Cerebellar nuclear complex (tissue), 1 donor: Measurements from ENCODE around the gene PPRC1.

ENCODE experiments used
- DNase-seq, 2 experiments: peaks; one replicate each; lab custom pipeline; 2025; lab: John Stamatoyannopoulos, UW

PPRC1 gene, protein sequence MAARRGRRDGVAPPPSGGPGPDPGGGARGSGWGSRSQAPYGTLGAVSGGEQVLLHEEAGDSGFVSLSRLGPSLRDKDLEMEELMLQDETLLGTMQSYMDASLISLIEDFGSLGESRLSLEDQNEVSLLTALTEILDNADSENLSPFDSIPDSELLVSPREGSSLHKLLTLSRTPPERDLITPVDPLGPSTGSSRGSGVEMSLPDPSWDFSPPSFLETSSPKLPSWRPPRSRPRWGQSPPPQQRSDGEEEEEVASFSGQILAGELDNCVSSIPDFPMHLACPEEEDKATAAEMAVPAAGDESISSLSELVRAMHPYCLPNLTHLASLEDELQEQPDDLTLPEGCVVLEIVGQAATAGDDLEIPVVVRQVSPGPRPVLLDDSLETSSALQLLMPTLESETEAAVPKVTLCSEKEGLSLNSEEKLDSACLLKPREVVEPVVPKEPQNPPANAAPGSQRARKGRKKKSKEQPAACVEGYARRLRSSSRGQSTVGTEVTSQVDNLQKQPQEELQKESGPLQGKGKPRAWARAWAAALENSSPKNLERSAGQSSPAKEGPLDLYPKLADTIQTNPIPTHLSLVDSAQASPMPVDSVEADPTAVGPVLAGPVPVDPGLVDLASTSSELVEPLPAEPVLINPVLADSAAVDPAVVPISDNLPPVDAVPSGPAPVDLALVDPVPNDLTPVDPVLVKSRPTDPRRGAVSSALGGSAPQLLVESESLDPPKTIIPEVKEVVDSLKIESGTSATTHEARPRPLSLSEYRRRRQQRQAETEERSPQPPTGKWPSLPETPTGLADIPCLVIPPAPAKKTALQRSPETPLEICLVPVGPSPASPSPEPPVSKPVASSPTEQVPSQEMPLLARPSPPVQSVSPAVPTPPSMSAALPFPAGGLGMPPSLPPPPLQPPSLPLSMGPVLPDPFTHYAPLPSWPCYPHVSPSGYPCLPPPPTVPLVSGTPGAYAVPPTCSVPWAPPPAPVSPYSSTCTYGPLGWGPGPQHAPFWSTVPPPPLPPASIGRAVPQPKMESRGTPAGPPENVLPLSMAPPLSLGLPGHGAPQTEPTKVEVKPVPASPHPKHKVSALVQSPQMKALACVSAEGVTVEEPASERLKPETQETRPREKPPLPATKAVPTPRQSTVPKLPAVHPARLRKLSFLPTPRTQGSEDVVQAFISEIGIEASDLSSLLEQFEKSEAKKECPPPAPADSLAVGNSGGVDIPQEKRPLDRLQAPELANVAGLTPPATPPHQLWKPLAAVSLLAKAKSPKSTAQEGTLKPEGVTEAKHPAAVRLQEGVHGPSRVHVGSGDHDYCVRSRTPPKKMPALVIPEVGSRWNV (N-terminal part only)

GRCh38 chr10:102132563-102133372, at the start of gene PPRC1:
TSS of gene PPRC1 (plus strand) at chr10:102133040. CDS start at chr10:102133069, 29 bp downstream.
- DNase-seq: peak; percentile 91 to 94

- DNase-seq: no peak
Measured at GRCh38 chr10:102083541-102083940, 49.3 kb upstream of the PPRC1 start.

DNA sequence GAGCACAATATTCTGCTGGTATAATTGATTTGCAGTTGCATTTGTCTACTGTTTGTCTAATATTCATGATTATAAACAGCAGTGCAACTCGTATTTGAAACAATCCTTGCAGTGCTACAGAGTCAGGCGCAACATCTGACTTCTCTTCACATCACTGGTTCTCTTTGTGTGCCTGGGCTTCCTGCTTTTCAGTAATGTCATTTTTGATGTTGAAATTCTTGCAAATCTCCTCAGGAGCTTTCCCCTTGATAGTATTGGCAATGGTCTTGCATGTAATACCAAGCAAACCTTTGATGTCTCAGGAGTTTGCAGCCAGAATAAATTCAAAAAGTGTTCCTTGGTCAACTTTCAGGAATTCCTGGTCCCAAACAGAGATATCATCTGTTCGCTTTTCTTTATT, 47.5 kb upstream of the PPRC1 start:
- no peak for DNase-seq

GRCh38 chr10:102086196-102086595, 46.6 kb upstream of the PPRC1 start:
- no peak for DNase-seq

DNA sequence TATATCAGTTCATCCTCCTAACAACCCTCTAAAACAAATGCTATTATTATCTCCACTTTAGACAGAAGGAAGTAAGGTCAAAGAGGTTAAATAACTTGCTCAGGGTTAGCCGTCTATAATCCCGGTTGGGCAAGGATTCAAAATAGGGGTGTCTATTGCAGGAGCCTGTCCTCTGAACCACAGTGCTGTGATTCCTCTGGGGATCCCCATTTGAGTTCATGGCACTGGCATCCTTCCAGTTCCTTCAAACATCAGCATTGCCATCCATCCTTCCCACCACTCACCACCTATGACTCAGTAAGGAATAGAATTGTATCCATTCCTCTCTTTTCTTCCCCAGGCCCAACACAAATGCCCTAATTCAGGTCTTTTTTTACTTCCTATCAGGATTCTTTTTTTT, 42.1 kb upstream of the PPRC1 start:
- no peak for DNase-seq

DNA sequence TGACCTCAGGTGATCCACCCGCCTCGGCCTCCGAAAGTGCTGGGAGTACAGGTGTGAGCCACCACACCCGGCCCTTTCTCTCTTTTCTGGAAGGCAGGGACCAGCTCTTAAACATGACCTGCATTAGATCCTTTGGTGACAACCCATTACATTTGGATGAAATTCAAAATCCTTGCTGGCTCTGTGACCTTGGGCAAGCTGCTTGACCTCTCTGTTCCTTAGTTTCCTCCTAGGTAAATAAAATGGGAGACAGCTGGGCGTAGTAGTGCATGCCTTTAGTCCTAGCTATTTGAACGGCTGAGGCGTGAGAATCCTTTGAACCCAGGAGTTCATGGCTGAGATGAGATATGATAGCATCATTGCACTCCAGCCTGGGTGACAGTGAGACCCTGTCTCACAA, 36.4 kb upstream of the PPRC1 start:
- DNase-seq: no peak

DNA sequence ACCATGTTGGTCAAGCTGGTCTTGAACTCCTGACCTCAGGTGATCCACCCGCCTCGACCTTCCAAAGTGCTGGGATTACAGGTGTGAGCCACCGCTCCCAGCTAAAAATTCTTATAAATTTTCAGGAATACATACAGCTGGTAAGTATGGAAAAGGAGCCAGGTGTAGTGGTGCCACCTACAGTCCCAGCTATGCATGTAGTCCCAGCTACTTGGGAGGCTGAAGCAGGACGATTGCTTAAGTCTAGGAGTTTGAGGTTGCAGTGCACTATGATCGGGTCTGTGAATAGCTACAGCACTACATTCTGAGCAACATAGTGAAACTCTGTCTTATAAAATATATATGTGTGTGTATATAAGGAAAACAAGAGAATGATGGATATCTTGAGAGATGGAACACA, 31.7 kb upstream of the PPRC1 start:
- no peak for DNase-seq

DNA sequence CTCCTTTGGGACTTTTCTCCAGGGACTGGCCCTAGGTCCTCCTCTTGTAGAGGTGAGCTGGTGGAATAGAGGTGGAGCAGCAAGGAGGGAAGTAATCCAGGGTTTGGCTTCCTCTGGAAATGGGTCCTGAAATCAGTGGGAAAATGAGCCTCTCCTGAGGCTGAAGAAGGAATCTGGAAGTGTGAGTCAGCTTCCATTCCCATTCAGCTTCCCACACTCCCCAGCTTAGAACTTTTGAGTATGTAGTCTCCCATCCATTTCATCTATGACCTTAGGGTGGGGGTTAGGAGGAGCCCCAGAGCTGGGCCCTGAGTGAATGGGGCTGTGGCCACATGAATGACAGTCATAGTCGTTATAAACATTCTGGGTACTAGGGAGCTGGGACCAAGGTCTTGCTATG, 30.4 kb upstream of the PPRC1 start:
- DNase-seq: no peak

DNA sequence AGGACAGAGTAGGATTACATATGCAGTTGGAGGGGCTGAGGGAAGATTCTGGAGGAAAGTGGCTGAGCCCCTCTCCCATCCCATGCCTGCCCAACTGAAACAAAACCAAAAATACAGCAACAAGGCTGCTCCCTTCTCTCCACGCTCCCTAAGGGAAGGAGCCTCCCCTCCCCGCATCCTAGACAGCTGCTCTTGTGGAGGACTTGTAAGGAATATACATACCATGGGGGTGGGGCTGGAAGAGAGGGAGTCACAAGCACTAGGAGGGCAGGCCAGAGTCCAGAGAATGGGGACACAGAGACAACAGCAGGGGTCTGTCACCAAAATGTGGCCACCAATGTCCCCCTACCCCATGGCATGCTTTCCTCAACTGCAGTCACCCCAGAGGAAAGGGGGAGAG, 25.8 kb upstream of the PPRC1 start:
- DNase-seq: no peak

DNA sequence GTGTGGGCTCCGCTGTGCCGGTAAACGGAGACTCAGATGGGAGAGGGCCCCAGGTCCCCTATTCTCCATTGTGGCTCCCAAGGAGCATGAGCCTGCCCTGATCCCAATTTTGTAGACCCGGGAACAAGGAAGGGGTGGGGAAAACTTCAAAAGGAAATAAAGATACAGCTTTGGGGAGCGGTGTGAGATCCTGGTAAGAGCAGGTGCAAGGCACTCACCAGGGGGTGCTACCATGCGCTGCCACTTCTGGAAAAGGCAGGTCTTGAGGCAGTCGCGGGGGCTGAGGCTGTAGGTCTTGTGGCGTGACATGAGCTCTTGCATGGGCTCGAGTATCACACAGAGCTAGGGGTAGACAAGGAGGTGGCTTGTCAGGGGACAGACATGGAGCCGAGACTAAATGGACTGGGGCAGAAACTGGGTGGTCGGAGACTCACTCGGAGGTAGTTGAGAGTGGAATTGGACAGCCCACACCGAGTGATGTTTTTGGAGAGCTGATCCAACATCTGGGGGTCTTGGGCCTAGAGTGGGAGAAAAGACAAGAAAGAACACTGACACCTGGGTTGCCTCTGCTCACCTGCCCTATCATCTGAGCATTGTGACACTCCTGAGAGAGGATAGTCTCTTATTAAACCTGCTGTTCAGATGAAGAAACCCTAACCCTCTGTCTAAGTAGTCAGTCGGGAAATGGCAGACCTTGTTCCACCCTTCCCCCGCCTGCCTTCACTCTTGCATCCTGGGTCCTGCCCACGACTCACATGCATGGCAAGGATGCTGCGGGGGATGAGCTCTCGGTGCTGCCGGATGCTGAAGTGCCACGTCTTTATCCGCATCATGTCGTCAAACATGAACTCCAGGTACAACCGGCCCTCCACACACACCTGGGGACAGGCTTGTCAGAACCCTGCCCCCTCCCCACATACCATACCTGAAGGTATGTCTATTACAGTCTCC, 23.4 kb upstream of the PPRC1 start:
- DNase-seq: no peak

DNA sequence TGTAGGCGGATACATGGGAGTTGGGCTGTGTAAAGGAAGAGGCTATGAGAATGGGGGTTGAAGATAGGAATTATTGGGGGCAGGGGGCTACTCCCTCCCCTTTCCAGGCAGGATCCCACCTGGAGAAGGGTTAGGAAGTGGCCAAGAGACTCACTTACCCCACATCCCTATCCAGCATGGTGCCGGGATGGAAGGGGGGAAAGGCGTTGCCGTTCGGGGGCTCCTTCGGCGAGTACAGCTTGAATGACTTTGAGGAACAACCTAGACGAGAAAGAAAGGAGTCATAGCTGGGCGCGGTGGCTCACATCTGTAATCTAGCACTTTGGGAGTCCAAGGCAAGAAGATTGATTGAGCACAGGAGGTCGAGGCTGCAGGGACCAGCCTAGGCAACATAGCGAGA, 21.6 kb upstream of the PPRC1 start:
- DNase-seq: no peak

GRCh38 chr10:102112210-102112817, 20.5 kb upstream of the PPRC1 start:
- DNase-seq: no peak

- DNase-seq: no peak
Measured at GRCh38 chr10:102113261-102113955, 19.4 kb upstream of the PPRC1 start.

DNA sequence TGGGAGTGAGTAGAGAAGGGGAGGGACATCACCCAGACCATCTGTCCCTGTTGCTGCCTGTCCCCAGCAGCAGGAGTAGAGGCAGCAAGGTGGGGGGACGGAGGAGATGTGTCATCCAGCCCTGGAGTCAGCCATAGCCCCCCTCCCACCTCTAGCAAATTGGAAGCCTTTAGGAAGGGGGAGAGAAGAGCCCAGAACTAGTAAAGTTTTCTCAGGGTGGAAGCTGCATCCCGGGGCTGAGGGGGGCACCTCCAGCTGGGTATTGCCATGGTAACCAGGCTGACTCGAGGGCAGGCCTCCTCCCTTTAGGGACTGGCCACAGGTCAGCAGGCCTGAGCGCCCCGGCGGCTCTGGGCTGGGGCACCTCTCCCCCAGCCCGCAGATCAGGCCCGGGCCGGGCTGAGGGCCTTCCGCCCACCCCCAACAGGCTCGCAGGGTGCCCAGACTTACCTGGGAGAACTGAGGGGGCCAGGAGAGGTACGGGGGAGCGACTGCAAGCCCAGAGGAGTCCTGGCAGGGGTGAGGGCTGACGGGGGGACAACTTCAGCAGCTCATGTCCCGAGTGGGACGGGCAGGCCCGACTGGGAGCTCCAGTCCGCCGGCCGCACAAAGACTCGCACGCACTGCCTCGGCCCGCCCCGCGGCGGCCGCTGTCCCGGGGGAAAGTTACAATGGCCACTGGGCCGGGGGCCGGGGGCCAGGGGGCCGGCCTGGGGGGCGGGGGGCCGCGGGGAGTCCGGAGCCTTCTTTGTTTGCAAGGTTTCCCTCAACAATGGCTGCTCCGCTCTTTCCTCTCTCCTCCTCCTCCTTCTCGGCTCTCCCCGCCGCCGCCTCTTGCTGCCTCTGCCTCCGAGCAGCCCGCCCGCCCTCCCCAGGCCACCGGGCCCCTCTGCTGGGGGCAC, 18.6 kb upstream of the PPRC1 start:
- DNase-seq: peak in 1 of 2 experiments; percentile 26

DNA sequence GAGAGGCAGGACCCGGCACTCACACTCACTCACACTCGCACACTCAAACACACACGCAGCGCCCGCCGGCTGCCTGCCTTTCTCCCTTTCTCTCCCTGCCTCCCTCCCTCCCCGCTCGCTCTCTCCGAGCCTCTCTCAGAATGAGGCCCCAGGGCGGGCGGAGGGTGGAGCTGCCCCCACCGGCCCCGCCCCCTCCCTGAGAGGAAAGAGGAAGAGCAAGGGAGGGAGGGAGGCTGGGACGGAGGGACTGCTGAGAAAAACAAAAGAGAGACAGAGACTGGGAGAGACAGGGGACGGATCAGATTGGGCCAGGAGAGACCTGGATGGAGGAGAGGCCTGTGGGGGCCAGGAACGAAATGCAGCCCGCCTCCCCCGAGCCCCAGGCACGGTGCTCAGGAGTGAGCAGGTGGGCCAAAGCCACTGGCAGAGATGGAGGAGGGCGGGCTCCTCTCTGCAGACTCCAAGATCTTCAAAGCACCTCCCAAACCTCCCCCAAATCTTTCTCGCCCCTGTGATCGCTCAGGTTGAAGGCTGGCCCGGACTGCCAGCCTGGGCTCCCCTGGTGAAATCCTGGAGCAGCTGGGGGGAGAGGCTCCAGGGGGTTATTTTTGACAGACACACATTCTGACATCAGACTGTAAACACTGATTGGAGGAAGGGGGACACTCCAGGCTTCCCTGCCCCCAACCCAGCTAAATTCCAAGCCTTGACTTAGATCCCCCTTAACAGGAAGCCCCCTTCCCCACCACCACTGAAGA, 17.8 kb upstream of the PPRC1 start:
- DNase-seq: peak; percentile 78 to 84

- no peak for DNase-seq
Measured at GRCh38 chr10:102115775-102116174, 17.1 kb upstream of the PPRC1 start.

GRCh38 chr10:102116656-102117055, 16.2 kb upstream of the PPRC1 start:
- DNase-seq: no peak
